ENCODE measurements around the gene RNF44. TPM values are rescaled to one million over a fixed set of nuclear protein-coding genes. Genes with fewer than 3 reads are reported as not detected.

Gene RNF44
- total RNA-seq, 1 experiment from 2014 or later = 58.4 TPM

DNA sequence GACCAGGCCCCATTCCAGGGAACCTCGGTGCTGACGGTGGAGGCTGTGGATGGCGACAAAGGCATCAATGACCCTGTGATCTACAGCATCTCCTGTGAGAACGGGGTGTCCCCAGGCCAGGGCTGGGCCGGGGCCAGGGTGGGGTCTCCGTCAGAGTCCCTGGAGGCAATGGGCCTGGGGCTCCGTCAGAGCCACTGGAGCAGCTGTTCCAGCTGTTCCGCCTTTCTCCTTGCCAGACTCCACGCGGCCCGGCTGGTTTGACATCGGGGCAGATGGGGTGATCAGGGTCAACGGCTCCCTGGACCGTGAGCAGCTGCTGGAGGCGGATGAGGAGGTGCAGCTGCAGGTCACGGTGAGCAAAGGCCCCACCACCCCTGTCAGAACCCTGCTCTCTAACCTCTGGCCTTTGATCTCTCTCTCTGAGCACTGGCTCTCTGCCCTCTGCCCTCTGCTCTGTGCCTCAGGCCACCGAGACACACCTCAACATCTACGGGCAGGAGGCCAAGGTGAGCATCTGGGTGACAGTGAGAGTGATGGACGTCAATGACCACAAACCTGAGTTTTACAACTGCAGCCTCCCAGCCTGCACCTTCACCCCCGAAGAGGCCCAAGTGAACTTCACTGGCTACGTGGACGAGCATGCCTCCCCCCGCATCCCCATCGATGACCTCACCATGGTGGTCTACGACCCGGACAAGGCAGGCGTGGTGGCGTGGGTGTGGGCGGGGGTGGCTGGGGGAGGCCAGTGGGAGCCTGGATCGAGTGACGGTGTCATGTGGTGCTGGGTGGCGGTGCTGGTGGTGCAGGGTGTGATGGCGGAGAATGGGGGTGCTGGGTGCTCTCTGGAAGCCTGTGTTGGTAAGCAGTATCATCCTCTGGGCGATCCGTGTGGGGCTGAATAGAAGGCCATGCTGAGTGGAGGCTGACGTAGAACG, 38.6 kb upstream of the RNF44 start:
- Histone ChIP-seq H3K4me1 (ENCODE audit: control insufficient read depth in 1 of 2, insufficient read depth in 2 of 2, low read length in 2 of 2) (peaks cover 0 to 18% of the 10 kb centered on the region in 2 experiments; a peak in 2 of 4 replicates), H3K79me2 (ENCODE audit: insufficient read depth, low read length) (no peaks in the 10 kb centered on the region), H3K27me3 (ENCODE audit: insufficient read depth, low read length) (no peaks in the 10 kb centered on the region), H3K27ac (ENCODE audit: low read depth, low read length) (no peak overlapping the region), H2AFZ (ENCODE audit: low read depth, low read length, poor library complexity, severe bottlenecking) (no peak overlapping the region), H3K9me2 (ENCODE audit: insufficient read depth) (no peaks in the 10 kb centered on the region), H3K4me3 (replicated peaks in 1 of 2; ENCODE audit: low read depth in 1 of 2, low read length in 2 of 2) (no peak overlapping the region), H3K36me3 (ENCODE audit: control insufficient read depth in 1 of 2, insufficient read depth in 2 of 2, low read length in 2 of 2) (no peaks in the 10 kb centered on the region), H3K9ac (ENCODE audit: low read length) (no peak overlapping the region), H4K20me1 (ENCODE audit: insufficient read depth) (no peaks in the 10 kb centered on the region), H3K4me2 (ENCODE audit: low read length) (no peak overlapping the region), H3K9me3 (ENCODE audit: control insufficient read depth in 1 of 2, insufficient read depth in 1 of 2, low read depth in 1 of 2, low read length in 2 of 2) (no peaks in the 10 kb centered on the region)
- POLR2A ChIA-PET = no interaction called here
- RAD21 ChIA-PET (ENCODE audit: low non-redundant PET in 1 of 2, low total read pairs in 2 of 2, uncharacterized antibody in 2 of 2, unreplicated experiment in 2 of 2) = no interaction called here
- TF ChIP-seq TCF7L2 (IDR thresholded peaks at IDR 0.05; ENCODE audit: borderline replicate concordance, extremely low read depth, insufficient read depth, insufficient read length) (no peak), CEBPB (IDR thresholded peaks at IDR 0.05; ENCODE audit: low read depth) (no peak), EZH2phosphoT487 (IDR thresholded peaks at IDR 0.05; ENCODE audit: borderline replicate concordance) (no peak), RAD21 (IDR thresholded peaks at IDR 0.05; ENCODE audit: low read depth) (no peak), CBX3 (IDR thresholded peaks at IDR 0.05; ENCODE audit: low read depth) (no peak), SRF (IDR thresholded peaks at IDR 0.05; ENCODE audit: low read depth) (no peak)
- TF ChIP-seq, protein P1, sequence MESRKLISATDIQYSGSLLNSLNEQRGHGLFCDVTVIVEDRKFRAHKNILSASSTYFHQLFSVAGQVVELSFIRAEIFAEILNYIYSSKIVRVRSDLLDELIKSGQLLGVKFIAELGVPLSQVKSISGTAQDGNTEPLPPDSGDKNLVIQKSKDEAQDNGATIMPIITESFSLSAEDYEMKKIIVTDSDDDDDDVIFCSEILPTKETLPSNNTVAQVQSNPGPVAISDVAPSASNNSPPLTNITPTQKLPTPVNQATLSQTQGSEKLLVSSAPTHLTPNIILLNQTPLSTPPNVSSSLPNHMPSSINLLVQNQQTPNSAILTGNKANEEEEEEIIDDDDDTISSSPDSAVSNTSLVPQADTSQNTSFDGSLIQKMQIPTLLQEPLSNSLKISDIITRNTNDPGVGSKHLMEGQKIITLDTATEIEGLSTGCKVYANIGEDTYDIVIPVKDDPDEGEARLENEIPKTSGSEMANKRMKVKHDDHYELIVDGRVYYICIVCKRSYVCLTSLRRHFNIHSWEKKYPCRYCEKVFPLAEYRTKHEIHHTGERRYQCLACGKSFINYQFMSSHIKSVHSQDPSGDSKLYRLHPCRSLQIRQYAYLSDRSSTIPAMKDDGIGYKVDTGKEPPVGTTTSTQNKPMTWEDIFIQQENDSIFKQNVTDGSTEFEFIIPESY (IDR thresholded peaks at IDR 0.05; ENCODE audit: extremely low read depth, insufficient replicate concordance, low read length) = no peak
- ATAC-seq = no peak
- BruUV-seq (replicated peaks) = no TSS peak
- no peak for DNase-seq (ENCODE audit: low read depth, low spot score)
- CTCF ChIA-PET = interaction anchor here (1.0 kb wide), 1 partner anchor 85 kb away, joined by 4 read pairs; no protein-coding TSS in a partner anchor
- intact Hi-C loops (cut with micrococcal nuclease) = no loop called here
